Transverse colon (tissue), 3 donors: ENCODE results near the gene DDX54.

Source experiments
- CTCF ChIP-seq, 5 experiments: fragments of 200-600 bp in 3 of 5; fragments of 450-650 bp in 2 of 5; sonication (generic) in 3 of 5; IDR thresholded peaks; 1 replicate in 2 of 5; 2 replicates in 3 of 5; pipeline ENCODE4 v1.5.1; 2016 to 2017; ENCODE audit warnings: antibody characterized with exemption in 5 of 5, inconsistent platforms in 3 of 5, mild to moderate bottlenecking in 2 of 5, moderate library complexity in 1 of 5
- POLR2A ChIP-seq: fragments of 450-650 bp; IDR thresholded peaks from one replicate; pipeline ENCODE4 v1.6.1; 2016; ENCODE audit warnings: antibody characterized with exemption, mild to moderate bottlenecking, moderate library complexity

DNA sequence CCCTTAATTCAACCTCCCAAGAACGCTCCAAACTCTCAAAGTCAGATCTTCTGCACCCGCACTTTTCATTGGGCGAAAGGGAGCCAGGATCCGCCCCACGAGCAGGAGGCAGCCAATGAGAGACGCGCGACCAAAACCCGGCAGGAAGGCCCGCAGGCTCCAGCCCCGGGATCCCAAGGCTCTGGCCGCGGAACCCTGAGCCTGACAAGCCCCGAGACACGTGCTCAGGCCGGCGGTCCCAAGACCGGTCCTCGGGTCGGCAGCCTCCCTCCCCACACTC lies 438 bp downstream of the DDX54 start:
- no peak for TF ChIP-seq CTCF (IDR thresholded peaks at IDR 0.05)
- TF ChIP-seq POLR2A, result no peak
